HCT116 (cell line): ENCODE measurements around the gene FUOM. TPM values are rescaled to one million over a fixed set of nuclear protein-coding genes. Genes with fewer than 3 reads are reported as not detected.

Experiments
- ATAC-seq: fragments of 200-7000 bp; cut with Tn5 transposase; 2 replicates; pipeline ENCODE4 v1.9.1; 2020; ENCODE audit warnings: mild to moderate bottlenecking, moderate library complexity
- BruUV-seq: library from RNA; stranded (reverse); fragments of 400-500 nt; replicated peaks from 2 replicates; lab custom pipeline; 2021; lab: Mats Ljungman, UMichigan
- CTCF ChIA-PET: fragments of 300-600 bp; sonication (Branson Sonifier 250); formaldehyde crosslinking; loops from one replicate; lab custom pipeline; 2021; ENCODE audit warnings: antibody characterized with exemption; lab: Charles Lee
- POLR2A ChIA-PET: fragments of 300-600, 350-600 bp; sonication (Branson Sonifier 250); formaldehyde crosslinking; loops from one replicate; lab custom pipeline; 2021; ENCODE audit warnings: antibody characterized with exemption; lab: Charles Lee
- RAD21 ChIA-PET, 2 experiments: fragments of 300-600 bp; sonication (Branson Sonifier 250); formaldehyde crosslinking; loops; one replicate each; lab custom pipeline; 2023; ENCODE audit warnings: low total read pairs in 2 of 2; ENCODE audit not compliant: uncharacterized antibody in 2 of 2, unreplicated experiment in 2 of 2, low non-redundant PET in 1 of 2; lab: Charles Lee
- DNase-seq: peaks from one replicate; pipeline ENCODE4 v3.0.0-alpha.2; 2010; ENCODE audit warnings: low read depth, low spot score
- H2AFZ ChIP-seq: fragments of 200-600 bp; shearing (Covaris generic), sonication (generic); 2 replicates; pipeline ENCODE4 v1.6.1; 2017; ENCODE audit warnings: low read depth, mixed run types, mixed read lengths, antibody characterized with exemption, low read length; ENCODE audit not compliant: poor library complexity, severe bottlenecking
- H3K27ac ChIP-seq: 2 replicates; pipeline ENCODE4 v1.5.1; 2012; ENCODE audit warnings: low read depth, low read length
- H3K27me3 ChIP-seq: fragments of 200-600 bp; sonication (generic); 2 replicates; pipeline ENCODE4 v1.6.1; 2016; ENCODE audit warnings: mixed run types, low read length, mixed read lengths; ENCODE audit not compliant: insufficient read depth
- H3K36me3 ChIP-seq, 2 experiments: fragments of 200-500 bp in 1 of 2; fragments of 200-600 bp in 1 of 2; sonication (Bioruptor generic) in 1 of 2; sonication (generic) in 1 of 2; 2 replicates each; pipeline versions ENCODE4 v1.5.1 to v1.6.1; 2014 to 2016; ENCODE audit warnings: low read length in 2 of 2, inconsistent platforms in 1 of 2, mixed read lengths in 1 of 2, mixed run types in 1 of 2; ENCODE audit not compliant: insufficient read depth in 2 of 2, control insufficient read depth in 1 of 2
- H3K4me1 ChIP-seq, 2 experiments: fragments of 200-600 bp in 1 of 2; sonication (generic) in 1 of 2; 2 replicates each; pipeline versions ENCODE4 v1.5.1 to v1.6.1; 2012 to 2017; ENCODE audit warnings: low read length in 2 of 2, inconsistent platforms in 1 of 2, mild to moderate bottlenecking in 1 of 2, mixed read lengths in 1 of 2, mixed run types in 1 of 2, moderate library complexity in 1 of 2; ENCODE audit not compliant: insufficient read depth in 2 of 2, control insufficient read depth in 1 of 2
- H3K4me2 ChIP-seq: fragments of 200-600 bp; sonication (generic); 2 replicates; pipeline ENCODE4 v1.6.1; 2017; ENCODE audit warnings: mixed run types, low read length, mixed read lengths
- H3K4me3 ChIP-seq, 2 experiments: fragments of 200-600 bp in 1 of 2; sonication (generic) in 1 of 2; replicated peaks in 1 of 2; 2 replicates each; pipeline ENCODE4 v1.5.1; 2011 to 2016; ENCODE audit warnings: low read length in 2 of 2, control low read depth in 1 of 2, low read depth in 1 of 2, mild to moderate bottlenecking in 1 of 2, mixed read lengths in 1 of 2, mixed run types in 1 of 2
- H3K79me2 ChIP-seq: fragments of 200-600 bp; sonication (generic); 2 replicates; pipeline ENCODE4 v1.6.1; 2017; ENCODE audit warnings: mild to moderate bottlenecking, mixed run types, low read length, moderate library complexity, mixed read lengths; ENCODE audit not compliant: insufficient read depth
- H3K9ac ChIP-seq: fragments of 200-600 bp; sonication (generic); 2 replicates; pipeline ENCODE4 v1.6.1; 2016; ENCODE audit warnings: low read length, mixed read lengths
- H3K9me2 ChIP-seq: fragments of 200-600 bp; sonication (generic), shearing (Covaris generic); 2 replicates; pipeline ENCODE4 v1.6.1; 2017; ENCODE audit warnings: mixed run types, mild to moderate bottlenecking, moderate library complexity; ENCODE audit not compliant: insufficient read depth
- H3K9me3 ChIP-seq, 2 experiments: fragments of 200-500 bp in 1 of 2; fragments of 200-600 bp in 1 of 2; sonication (Bioruptor generic) in 1 of 2; sonication (generic) in 1 of 2; 2 replicates each; pipeline ENCODE4 v1.6.1; 2014 to 2017; ENCODE audit warnings: low read length in 2 of 2, mixed read lengths in 2 of 2, inconsistent platforms in 1 of 2, low read depth in 1 of 2, mild to moderate bottlenecking in 1 of 2, mixed run types in 1 of 2, moderate library complexity in 1 of 2; ENCODE audit not compliant: control insufficient read depth in 1 of 2, insufficient read depth in 1 of 2
- H4K20me1 ChIP-seq: fragments of 200-600 bp; sonication (generic), shearing (Covaris generic); 2 replicates; pipeline ENCODE4 v1.6.1; 2017; ENCODE audit warnings: mixed run types, mild to moderate bottlenecking, moderate library complexity; ENCODE audit not compliant: insufficient read depth
- CEBPB ChIP-seq: IDR thresholded peaks from 2 replicates; pipeline ENCODE4 v1.6.1; 2012; ENCODE audit warnings: low read depth
- CTCF ChIP-seq, 3 experiments: fragments of 200-600 bp in 1 of 3; sonication (generic) in 1 of 3; IDR thresholded peaks in 2 of 3; conservative IDR thresholded peaks in 1 of 3; 2 replicates each; pipeline ENCODE4 v1.5.1; 2012 to 2017; ENCODE audit warnings: low read depth in 2 of 3, low read length in 2 of 3, antibody characterized with exemption in 1 of 3, borderline replicate concordance in 1 of 3, control low read depth in 1 of 3, mild to moderate bottlenecking in 1 of 3, mixed read lengths in 1 of 3, mixed run types in 1 of 3, moderate library complexity in 1 of 3; ENCODE audit not compliant: insufficient read depth in 1 of 3
- EGR1 ChIP-seq: IDR thresholded peaks from 2 replicates; pipeline ENCODE4 v1.6.1; 2012; ENCODE audit warnings: low read depth
- FOSL1 ChIP-seq: IDR thresholded peaks from 2 replicates; pipeline ENCODE4 v1.6.1; 2012; ENCODE audit warnings: low read depth
- MAX ChIP-seq: IDR thresholded peaks from 2 replicates; pipeline ENCODE4 v1.6.1; 2012
- REST ChIP-seq: IDR thresholded peaks from 2 replicates; pipeline ENCODE4 v1.6.1; 2012; ENCODE audit warnings: low read depth
- SIN3A ChIP-seq: IDR thresholded peaks from 2 replicates; pipeline ENCODE4 v1.6.1; 2012; ENCODE audit warnings: low read depth
- SRF ChIP-seq: IDR thresholded peaks from 2 replicates; pipeline ENCODE4 v1.6.1; 2012; ENCODE audit warnings: low read depth
- TCF7L2 ChIP-seq: IDR thresholded peaks from 2 replicates; pipeline ENCODE4 v1.7.0; 2011; ENCODE audit warnings: borderline replicate concordance, inconsistent platforms; ENCODE audit not compliant: insufficient read depth, insufficient read length; ENCODE audit errors: extremely low read depth
- ZBTB33 ChIP-seq: IDR thresholded peaks from 2 replicates; pipeline ENCODE4 v1.6.1; 2011; ENCODE audit warnings: mild to moderate bottlenecking, low read length, moderate library complexity; ENCODE audit not compliant: insufficient replicate concordance; ENCODE audit errors: extremely low read depth
- intact Hi-C: fragments of 100-400 bp; cut with micrococcal nuclease; formaldehyde crosslinking; loops from 2 replicates; pipeline ENCODE4 v1.10.0; 2022
- total RNA-seq: library from RNA; stranded (reverse); gene quantifications from one replicate; pipeline ENCODE4 v1.2.1, GENCODE V29; 2021; ENCODE audit not compliant: unreplicated experiment

FUOM gene
- total RNA-seq, 1 experiment from 2014 or later: 21.5 TPM

- Histone ChIP-seq H3K79me2 (peaks cover 22% of the 10 kb centered on the region), H3K4me2 (no peak overlapping the region), H3K9me2 (no peaks in the 10 kb centered on the region), H2AFZ (no peak overlapping the region), H3K27ac (no peak overlapping the region), H3K4me1 (no peaks in the 10 kb centered on the region), H3K4me3 (no peak overlapping the region), H4K20me1 (no peaks in the 10 kb centered on the region), H3K27me3 (no peaks in the 10 kb centered on the region), H3K9ac (no peak overlapping the region), H3K9me3 (no peaks in the 10 kb centered on the region), H3K36me3 (peaks cover 3 to 5% of the 10 kb centered on the region in 2 experiments; a peak in 3 of 4 replicates)
- TF ChIP-seq CEBPB: no peak
- RAD21 ChIA-PET: no interaction called here
- DNase-seq (no peak), ATAC-seq (no peak)
- CTCF ChIA-PET: no interaction called here
- no TSS peak for BruUV-seq
- POLR2A ChIA-PET: no interaction called here
- intact Hi-C loops: no loop called here
These were observed 43.0 kb upstream of the FUOM start for GRCh38 chr10:133400624-133401424.

GRCh38 chr10:133399123-133399601 lies 41.3 kb upstream of the FUOM start:
- RAD21 ChIA-PET: no interaction called here
- H3K9ac ChIP-seq: no peak overlapping the region
- H3K27me3 ChIP-seq: no peaks in the 10 kb centered on the region
- intact Hi-C loops: no loop called here
- no peak overlapping the region for H3K4me3 ChIP-seq
- DNase-seq (no peak), ATAC-seq (no peak)
- H3K4me2 ChIP-seq: no peak overlapping the region
- H4K20me1 ChIP-seq: no peaks in the 10 kb centered on the region
- peaks cover 26% of the 10 kb centered on the region for H3K79me2 ChIP-seq
- H3K27ac ChIP-seq: no peak overlapping the region
- POLR2A ChIA-PET: no interaction called here
- H3K9me3 ChIP-seq: no peaks in the 10 kb centered on the region
- H2AFZ ChIP-seq: no peak overlapping the region
- CTCF ChIA-PET: no interaction called here
- no peaks in the 10 kb centered on the region for H3K9me2 ChIP-seq
- H3K36me3 ChIP-seq: peaks cover 3 to 7% of the 10 kb centered on the region in 2 experiments; a peak in 3 of 4 replicates
- BruUV-seq: no TSS peak
- H3K4me1 ChIP-seq: no peaks in the 10 kb centered on the region; a peak in 1 of 4 replicates
- TF ChIP-seq MAX (no peak), REST (no peak), FOSL1 (no peak), SRF (no peak), CTCF (IDR thresholded peaks at IDR 0.05 in 2 of 3, conservative IDR thresholded peaks at IDR 0.05 in 1 of 3; ENCODE audit: borderline replicate concordance in 1 of 3, insufficient read depth in 1 of 3, low read depth in 2 of 3, low read length in 2 of 3) (no peak), SIN3A (no peak), ZBTB33 (no peak), TCF7L2 (no peak), EGR1 (no peak)
